ENCODE data around the gene DLGAP4. TPM values are rescaled to one million over a fixed set of nuclear protein-coding genes. Genes with fewer than 3 reads are reported as not detected.

The DLGAP4 gene
- total RNA-seq, 1 experiment from 2014 or later, result 40.3 TPM

DNA sequence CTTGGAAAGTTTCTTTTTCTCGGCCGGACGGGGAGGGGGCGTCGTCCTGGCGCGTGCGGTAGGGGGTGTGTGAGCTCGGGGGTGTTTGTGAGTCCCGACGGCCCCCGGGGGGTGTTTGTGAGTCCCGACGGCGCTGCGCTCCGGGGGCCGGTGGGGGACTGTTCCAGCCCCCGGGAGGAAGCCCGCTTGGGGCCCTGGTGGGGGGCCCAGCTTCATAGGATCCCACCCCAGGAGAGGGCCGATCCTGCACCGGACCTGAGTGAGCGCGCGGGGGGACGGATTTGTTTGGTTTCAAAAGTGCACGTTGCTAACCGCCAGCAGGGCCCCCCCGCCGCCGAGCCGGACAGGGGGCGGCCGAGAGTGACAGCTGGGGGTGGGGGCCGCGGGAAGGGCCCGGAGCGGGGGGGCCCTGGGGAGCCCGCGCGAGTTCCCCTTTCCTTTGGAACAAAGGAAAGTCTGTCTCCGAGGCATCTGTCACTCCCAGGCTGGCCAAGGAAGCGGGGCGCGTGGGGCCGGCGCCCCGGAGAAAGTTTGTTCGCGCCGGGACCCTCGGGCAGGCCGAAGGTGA, 267.7 kb downstream of the DLGAP4 start:
- no peak for DNase-seq (ENCODE audit: low read depth, low spot score)
- H2AFZ ChIP-seq (ENCODE audit: low read depth, low read length, poor library complexity, severe bottlenecking), result no peak overlapping the region
- peak overlapping the region; percentile 60; the same call in 1 of the 2 replicates for H3K27ac ChIP-seq (ENCODE audit: low read depth, low read length)
- ChIA-PET RAD21 (ENCODE audit: low non-redundant PET in 1 of 2, low total read pairs in 2 of 2, uncharacterized antibody in 2 of 2, unreplicated experiment in 2 of 2) (no interaction called here), POLR2A (interaction anchor here (1.2 kb wide), 1 partner anchor 30 kb away, joined by 3 read pairs; no protein-coding TSS in a partner anchor), CTCF (interaction anchor here (0.7 to 1.1 kb wide), 2 partner anchors 11 to 32 kb away, joined by 3 to 6 read pairs; partner anchors contain the start of gene RAB5IF)
- peaks cover 21 to 36% of the 10 kb centered on the region in 2 experiments for H3K4me1 ChIP-seq (ENCODE audit: control insufficient read depth in 1 of 2, insufficient read depth in 2 of 2, low read length in 2 of 2)
- H3K9me2 ChIP-seq (ENCODE audit: insufficient read depth), result no peaks in the 10 kb centered on the region
- no peaks in the 10 kb centered on the region for H3K36me3 ChIP-seq (ENCODE audit: control insufficient read depth in 1 of 2, insufficient read depth in 2 of 2, low read length in 2 of 2)
- H3K4me3 ChIP-seq (replicated peaks in 1 of 2; ENCODE audit: low read depth in 1 of 2, low read length in 2 of 2), result peak overlapping the region; percentile 72 to 79
- no peaks in the 10 kb centered on the region for H4K20me1 ChIP-seq (ENCODE audit: insufficient read depth)
- H3K79me2 ChIP-seq (ENCODE audit: insufficient read depth, low read length), result peaks cover 16% of the 10 kb centered on the region
- peak overlapping the region; percentile 82 for H3K9ac ChIP-seq (ENCODE audit: low read length)
- peak; percentile 4 for ATAC-seq
- TF ChIP-seq ELF1 (IDR thresholded peaks at IDR 0.05; ENCODE audit: borderline replicate concordance, low read depth) (no peak), SRF (IDR thresholded peaks at IDR 0.05; ENCODE audit: low read depth) (no peak), FOSL1 (IDR thresholded peaks at IDR 0.05; ENCODE audit: low read depth) (no peak), TCF7L2 (IDR thresholded peaks at IDR 0.05; ENCODE audit: borderline replicate concordance, extremely low read depth, insufficient read depth, insufficient read length) (no peak), EGR1 (IDR thresholded peaks at IDR 0.05; ENCODE audit: low read depth) (no peak), POLR2A (IDR thresholded peaks at IDR 0.05; ENCODE audit: borderline replicate concordance, extremely low read depth, insufficient read depth, insufficient read length) (no peak), SIN3A (IDR thresholded peaks at IDR 0.05; ENCODE audit: low read depth) (no peak), RAD21 (IDR thresholded peaks at IDR 0.05; ENCODE audit: low read depth) (no peak), CEBPB (IDR thresholded peaks at IDR 0.05; ENCODE audit: low read depth) (no peak), ZFX (IDR thresholded peaks at IDR 0.05) (no peak), YY1 (IDR thresholded peaks at IDR 0.05; ENCODE audit: extremely low read depth, insufficient replicate concordance, low read depth, low read length) (no peak), POLR2AphosphoS5 (IDR thresholded peaks at IDR 0.05; ENCODE audit: low read depth, low read length) (no peak), EZH2phosphoT487 (IDR thresholded peaks at IDR 0.05; ENCODE audit: borderline replicate concordance) (no peak)
- TF ChIP-seq, protein P1, sequence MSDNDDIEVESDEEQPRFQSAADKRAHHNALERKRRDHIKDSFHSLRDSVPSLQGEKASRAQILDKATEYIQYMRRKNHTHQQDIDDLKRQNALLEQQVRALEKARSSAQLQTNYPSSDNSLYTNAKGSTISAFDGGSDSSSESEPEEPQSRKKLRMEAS (IDR thresholded peaks at IDR 0.05), result no peak; the same call in 1 of the 2 replicates
- TF ChIP-seq, protein P2, sequence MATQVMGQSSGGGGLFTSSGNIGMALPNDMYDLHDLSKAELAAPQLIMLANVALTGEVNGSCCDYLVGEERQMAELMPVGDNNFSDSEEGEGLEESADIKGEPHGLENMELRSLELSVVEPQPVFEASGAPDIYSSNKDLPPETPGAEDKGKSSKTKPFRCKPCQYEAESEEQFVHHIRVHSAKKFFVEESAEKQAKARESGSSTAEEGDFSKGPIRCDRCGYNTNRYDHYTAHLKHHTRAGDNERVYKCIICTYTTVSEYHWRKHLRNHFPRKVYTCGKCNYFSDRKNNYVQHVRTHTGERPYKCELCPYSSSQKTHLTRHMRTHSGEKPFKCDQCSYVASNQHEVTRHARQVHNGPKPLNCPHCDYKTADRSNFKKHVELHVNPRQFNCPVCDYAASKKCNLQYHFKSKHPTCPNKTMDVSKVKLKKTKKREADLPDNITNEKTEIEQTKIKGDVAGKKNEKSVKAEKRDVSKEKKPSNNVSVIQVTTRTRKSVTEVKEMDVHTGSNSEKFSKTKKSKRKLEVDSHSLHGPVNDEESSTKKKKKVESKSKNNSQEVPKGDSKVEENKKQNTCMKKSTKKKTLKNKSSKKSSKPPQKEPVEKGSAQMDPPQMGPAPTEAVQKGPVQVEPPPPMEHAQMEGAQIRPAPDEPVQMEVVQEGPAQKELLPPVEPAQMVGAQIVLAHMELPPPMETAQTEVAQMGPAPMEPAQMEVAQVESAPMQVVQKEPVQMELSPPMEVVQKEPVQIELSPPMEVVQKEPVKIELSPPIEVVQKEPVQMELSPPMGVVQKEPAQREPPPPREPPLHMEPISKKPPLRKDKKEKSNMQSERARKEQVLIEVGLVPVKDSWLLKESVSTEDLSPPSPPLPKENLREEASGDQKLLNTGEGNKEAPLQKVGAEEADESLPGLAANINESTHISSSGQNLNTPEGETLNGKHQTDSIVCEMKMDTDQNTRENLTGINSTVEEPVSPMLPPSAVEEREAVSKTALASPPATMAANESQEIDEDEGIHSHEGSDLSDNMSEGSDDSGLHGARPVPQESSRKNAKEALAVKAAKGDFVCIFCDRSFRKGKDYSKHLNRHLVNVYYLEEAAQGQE (IDR thresholded peaks at IDR 0.05; ENCODE audit: low read depth), result no peak
- TF ChIP-seq, protein P3, sequence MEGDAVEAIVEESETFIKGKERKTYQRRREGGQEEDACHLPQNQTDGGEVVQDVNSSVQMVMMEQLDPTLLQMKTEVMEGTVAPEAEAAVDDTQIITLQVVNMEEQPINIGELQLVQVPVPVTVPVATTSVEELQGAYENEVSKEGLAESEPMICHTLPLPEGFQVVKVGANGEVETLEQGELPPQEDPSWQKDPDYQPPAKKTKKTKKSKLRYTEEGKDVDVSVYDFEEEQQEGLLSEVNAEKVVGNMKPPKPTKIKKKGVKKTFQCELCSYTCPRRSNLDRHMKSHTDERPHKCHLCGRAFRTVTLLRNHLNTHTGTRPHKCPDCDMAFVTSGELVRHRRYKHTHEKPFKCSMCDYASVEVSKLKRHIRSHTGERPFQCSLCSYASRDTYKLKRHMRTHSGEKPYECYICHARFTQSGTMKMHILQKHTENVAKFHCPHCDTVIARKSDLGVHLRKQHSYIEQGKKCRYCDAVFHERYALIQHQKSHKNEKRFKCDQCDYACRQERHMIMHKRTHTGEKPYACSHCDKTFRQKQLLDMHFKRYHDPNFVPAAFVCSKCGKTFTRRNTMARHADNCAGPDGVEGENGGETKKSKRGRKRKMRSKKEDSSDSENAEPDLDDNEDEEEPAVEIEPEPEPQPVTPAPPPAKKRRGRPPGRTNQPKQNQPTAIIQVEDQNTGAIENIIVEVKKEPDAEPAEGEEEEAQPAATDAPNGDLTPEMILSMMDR (IDR thresholded peaks at IDR 0.05 in 2 of 3, conservative IDR thresholded peaks at IDR 0.05 in 1 of 3; ENCODE audit: borderline replicate concordance in 1 of 3, insufficient read depth in 1 of 3, low read depth in 2 of 3, low read length in 2 of 3), result no peak
- H3K27me3 ChIP-seq (ENCODE audit: insufficient read depth, low read length), result no peaks in the 10 kb centered on the region
- no TSS peak for BruUV-seq (replicated peaks)
- no peaks in the 10 kb centered on the region for H3K9me3 ChIP-seq (ENCODE audit: control insufficient read depth in 1 of 2, insufficient read depth in 1 of 2, low read depth in 1 of 2, low read length in 2 of 2)
- intact Hi-C loops (cut with micrococcal nuclease), result no loop called here
- peak overlapping the region; percentile 100 for H3K4me2 ChIP-seq (ENCODE audit: low read length)
